Measurements from ENCODE around the gene IGSF6.
A peak's percentile ranks its signal among the peaks of the same experiment; 100 is the strongest.
"Not testable (repeated sequence)": the region's sequence is repeated elsewhere in the genome, so short reads cannot be mapped to it uniquely, and the experiment has no call there.

The IGSF6 gene

GRCh38 chr16:21628121-21628726 lies 24.2 kb downstream of the IGSF6 start:
- no peak for DNase-seq

GRCh38 chr16:21626659-21627277 lies 25.6 kb downstream of the IGSF6 start:
- no peak for DNase-seq

- DNase-seq, result no peak
These were observed 27.4 kb downstream of the IGSF6 start for GRCh38 chr16:21625026-21625425.

GRCh38 chr16:21622545-21622944 lies 29.9 kb downstream of the IGSF6 start:
- DNase-seq, result no peak

- no peak for DNase-seq
These were observed 31.8 kb downstream of the IGSF6 start for GRCh38 chr16:21620592-21620991.

GRCh38 chr16:21619765-21620425 lies 32.5 kb downstream of the IGSF6 start:
- no peak for DNase-seq

GRCh38 chr16:21618281-21618680 lies 34.1 kb downstream of the IGSF6 start:
- DNase-seq, result no peak

- no peak for DNase-seq
These were observed 34.8 kb downstream of the IGSF6 start for GRCh38 chr16:21617607-21618006.

- DNase-seq, result no peak
These were observed 37.5 kb downstream of the IGSF6 start for GRCh38 chr16:21614896-21615295.

GRCh38 chr16:21613781-21614180 lies 38.6 kb downstream of the IGSF6 start:
- DNase-seq, result no peak

- no peak for DNase-seq
These were observed 39.0 kb downstream of the IGSF6 start for GRCh38 chr16:21613361-21613760.

GRCh38 chr16:21611556-21612384 lies 40.6 kb downstream of the IGSF6 start:
- DNase-seq, result no peak

GRCh38 chr16:21611198-21611555 lies 41.2 kb downstream of the IGSF6 start:
- DNase-seq, result no peak

GRCh38 chr16:21610766-21611165 lies 41.6 kb downstream of the IGSF6 start:
- no peak for DNase-seq

GRCh38 chr16:21610006-21610544 lies 42.3 kb downstream of the IGSF6 start:
- no peak for DNase-seq

GRCh38 chr16:21608639-21609328 lies 43.6 kb downstream of the IGSF6 start:
- DNase-seq, result no peak

- not testable (repeated sequence) for DNase-seq
These were observed 46.6 kb downstream of the IGSF6 start for GRCh38 chr16:21605848-21606247.

GRCh38 chr16:21603928-21604327 lies 48.5 kb downstream of the IGSF6 start:
- no peak for DNase-seq

GRCh38 chr16:21602785-21603184 lies 49.6 kb downstream of the IGSF6 start:
- no peak for DNase-seq

- no peak for DNase-seq
These were observed 52.2 kb downstream of the IGSF6 start for GRCh38 chr16:21600031-21600773.

- DNase-seq, result peak; percentile 90
These were observed 53.0 kb downstream of the IGSF6 start, which contains the start of gene METTL9 for GRCh38 chr16:21599122-21600030. METTL9 (plus strand) TSS chr16:21599577; CDS start chr16:21599734, 157 bp downstream.
